ENCODE measurements around the gene GPATCH2L.

Gene GPATCH2L

GRCh38 chr14:76143642-76144041 is 8.1 kb upstream of the GPATCH2L start:
- Histone ChIP-seq H3K9me3 (ENCODE audit: control insufficient read depth, insufficient read depth, low read depth, low read length) (no peaks in the 10 kb centered on the region; the same call in 1 of the 2 replicates), H3K27ac (ENCODE audit: extremely low read depth, low read depth, low read length) (no peak overlapping the region), H3K4me1 (ENCODE audit: control insufficient read depth, insufficient read depth, low read length) (no peaks in the 10 kb centered on the region), H3K36me3 (ENCODE audit: control insufficient read depth in 2 of 2, insufficient read depth in 1 of 2, low read length in 2 of 2) (no peaks in the 10 kb centered on the region), H3K4me3 (ENCODE audit: low read depth, low read length) (no peak overlapping the region)
- CTCF ChIA-PET = no interaction called here
- TF ChIP-seq SETDB1 (IDR thresholded peaks at IDR 0.05; ENCODE audit: insufficient read length, low read length) (peak; percentile 93), PRDM1 (tag by site-specific recombination; IDR thresholded peaks at IDR 0.05) (no peak), ZNF571 (tag by site-specific recombination; IDR thresholded peaks at IDR 0.05) (no peak), ZNF621 (tag by site-specific recombination; IDR thresholded peaks at IDR 0.05) (no peak), ZNF560 (tag by site-specific recombination; IDR thresholded peaks at IDR 0.05; ENCODE audit: borderline replicate concordance) (no peak), ZNF776 (tag by site-specific recombination; IDR thresholded peaks at IDR 0.05; ENCODE audit: borderline replicate concordance) (no peak), ZNF202 (tag by site-specific recombination; IDR thresholded peaks at IDR 0.05; ENCODE audit: borderline replicate concordance) (no peak), SCRT2 (tag by site-specific recombination; IDR thresholded peaks at IDR 0.05) (no peak)
- POLR2A ChIA-PET = no interaction called here

- H3K9me3 ChIP-seq (ENCODE audit: control insufficient read depth, insufficient read depth, low read depth, low read length) = no peaks in the 10 kb centered on the region; the same call in 1 of the 2 replicates
- CTCF ChIA-PET = interaction anchor here (1.0 kb wide), 2 partner anchors 96 to 399 kb away, joined by 3 read pairs; no protein-coding TSS in a partner anchor
- no peak overlapping the region for H3K4me3 ChIP-seq (ENCODE audit: low read depth, low read length)
- no peaks in the 10 kb centered on the region for H3K4me1 ChIP-seq (ENCODE audit: control insufficient read depth, insufficient read depth, low read length)
- H3K27ac ChIP-seq (ENCODE audit: extremely low read depth, low read depth, low read length) = no peak overlapping the region
- H3K36me3 ChIP-seq (ENCODE audit: control insufficient read depth in 2 of 2, insufficient read depth in 1 of 2, low read length in 2 of 2) = no peaks in the 10 kb centered on the region
- POLR2A ChIA-PET = no interaction called here
- TF ChIP-seq ZNF792 (tag by site-specific recombination; IDR thresholded peaks at IDR 0.05) = no peak
- no peak for TF ChIP-seq ZNF175 (tag by site-specific recombination; IDR thresholded peaks at IDR 0.05)
- TF ChIP-seq ZNF416 (tag by site-specific recombination; IDR thresholded peaks at IDR 0.05) = no peak
Measured at GRCh38 chr14:76146976-76147375, 4.7 kb upstream of the GPATCH2L start.

- CTCF ChIA-PET = interaction anchor here (0.6 kb wide), 1 partner anchor 498 kb away, joined by 4 read pairs; no protein-coding TSS in a partner anchor
- no peak overlapping the region for H3K27ac ChIP-seq (ENCODE audit: extremely low read depth, low read depth, low read length)
- H3K9me3 ChIP-seq (ENCODE audit: control insufficient read depth, insufficient read depth, low read depth, low read length) = no peaks in the 10 kb centered on the region; the same call in 1 of the 2 replicates
- TF ChIP-seq KLF10 (tag by site-specific recombination; IDR thresholded peaks at IDR 0.05) (no peak), ZNF146 (tag by site-specific recombination; IDR thresholded peaks at IDR 0.05) (no peak), SCRT1 (tag by site-specific recombination; IDR thresholded peaks at IDR 0.05; ENCODE audit: borderline replicate concordance) (peak; percentile 59; the same call in 1 of the 2 replicates), ZNF48 (tag by site-specific recombination; IDR thresholded peaks at IDR 0.05) (no peak), HOXC10 (CRISPR knock-in tag; IDR thresholded peaks at IDR 0.05) (no peak), ZBTB1 (tag by site-specific recombination; IDR thresholded peaks at IDR 0.05) (no peak), ZNF701 (tag by site-specific recombination; IDR thresholded peaks at IDR 0.05) (no peak), ZNF624 (tag by site-specific recombination; IDR thresholded peaks at IDR 0.05) (no peak), IKZF3 (tag by site-specific recombination; IDR thresholded peaks at IDR 0.05) (no peak), FEZF1 (tag by site-specific recombination; IDR thresholded peaks at IDR 0.05) (no peak), ZBTB6 (tag by site-specific recombination; IDR thresholded peaks at IDR 0.05) (no peak), ZNF394 (tag by site-specific recombination; IDR thresholded peaks at IDR 0.05; ENCODE audit: borderline replicate concordance) (no peak), ZNF621 (tag by site-specific recombination; IDR thresholded peaks at IDR 0.05) (no peak), SCRT2 (tag by site-specific recombination; IDR thresholded peaks at IDR 0.05) (peak; percentile 60; the same call in 1 of the 2 replicates), ZNF692 (tag by site-specific recombination; IDR thresholded peaks at IDR 0.05) (no peak), ZNF404 (tag by site-specific recombination; IDR thresholded peaks at IDR 0.05) (no peak)
- H3K4me3 ChIP-seq (ENCODE audit: low read depth, low read length) = no peak overlapping the region
- H3K36me3 ChIP-seq (ENCODE audit: control insufficient read depth in 2 of 2, insufficient read depth in 1 of 2, low read length in 2 of 2) = peaks cover 0 to 2% of the 10 kb centered on the region in 2 experiments; a peak in 1 of 3 replicates
- POLR2A ChIA-PET = no interaction called here
- peaks cover 6% of the 10 kb centered on the region; the same call in 1 of the 2 replicates for H3K4me1 ChIP-seq (ENCODE audit: control insufficient read depth, insufficient read depth, low read length)
Measured at GRCh38 chr14:76149196-76149595, 2.5 kb upstream of the GPATCH2L start.
